HepG2 (cell line): Measurements from ENCODE around the gene RAD1.

Experiments
- CREB1 ChIP-seq, 2 experiments: fragments of 450-650 bp in 1 of 2; IDR thresholded peaks; 2 replicates each; pipeline ENCODE4 v1.6.1; 2016 to 2017; ENCODE audit warnings: control low read depth in 1 of 2, mild to moderate bottlenecking in 1 of 2, missing compliant biosample characterization in 1 of 2, missing genetic modification characterization in 1 of 2
- KDM1A ChIP-seq: IDR thresholded peaks from 2 replicates; pipeline ENCODE4 v1.6.1; 2016; ENCODE audit warnings: missing compliant biosample characterization
- KLF12 ChIP-seq: sonication (generic); formaldehyde crosslinking; IDR thresholded peaks from 2 replicates; pipeline ENCODE4 v1.4.0; 2020; ENCODE audit warnings: missing genetic modification reagents, borderline replicate concordance
- MAZ ChIP-seq, 2 experiments: sonication (generic) in 1 of 2; formaldehyde crosslinking in 1 of 2; IDR thresholded peaks; 2 replicates each; pipeline versions ENCODE4 v1.5.0 to v1.6.1; 2012 to 2020; ENCODE audit warnings: low read depth in 2 of 2, mild to moderate bottlenecking in 2 of 2, borderline replicate concordance in 1 of 2, improper control_type of control experiment in 1 of 2, low read length in 1 of 2, missing genetic modification reagents in 1 of 2, moderate library complexity in 1 of 2
- TCF12 ChIP-seq, 2 experiments: fragments of 450-650 bp in 1 of 2; sonication (generic) in 1 of 2; formaldehyde crosslinking in 1 of 2; IDR thresholded peaks; 2 replicates each; pipeline versions ENCODE4 v1.6.1 to v1.8.0; 2017 to 2022; ENCODE audit warnings: antibody characterized with exemption in 1 of 2, mild to moderate bottlenecking in 1 of 2, missing genetic modification reagents in 1 of 2, moderate library complexity in 1 of 2
- ZNF251 ChIP-seq: sonication (generic); formaldehyde crosslinking; IDR thresholded peaks from 2 replicates; pipeline ENCODE4 v1.9.0; 2021; ENCODE audit warnings: mild to moderate bottlenecking, missing genetic modification reagents

- no peak for TF ChIP-seq TCF12 (IDR thresholded peaks at IDR 0.05)
- no peak for TF ChIP-seq TCF12 (CRISPR knock-in tag; IDR thresholded peaks at IDR 0.05)
- TF ChIP-seq CREB1 (IDR thresholded peaks at IDR 0.05) = no peak
- no peak for TF ChIP-seq CREB1 (CRISPR knock-in tag; IDR thresholded peaks at IDR 0.05)
- TF ChIP-seq KLF12 (CRISPR knock-in tag) = no peak
- no peak for TF ChIP-seq ZNF251 (CRISPR knock-in tag)
- TF ChIP-seq KDM1A = no peak
- no peak for TF ChIP-seq MAZ (IDR thresholded peaks at IDR 0.05; ENCODE audit: borderline replicate concordance, low read depth, low read length)
- TF ChIP-seq MAZ (CRISPR knock-in tag; IDR thresholded peaks at IDR 0.05; ENCODE audit: low read depth) = no peak
These were observed 58.1 kb downstream of the RAD1 start for GRCh38 chr5:34857161-34857560.
